Measurements from ENCODE around the gene EIF3L.
"Not testable (repeated sequence)": the region's sequence is repeated elsewhere in the genome, so short reads cannot be mapped to it uniquely, and the experiment has no call there.

EIF3L gene

GRCh38 chr22:37849089-37849751 is at the start of gene EIF3L:
Gene EIF3L, plus strand, starts transcription at chr22:37849419. Its CDS starts 31 bp downstream, at chr22:37849450.
- DNase-seq (ENCODE audit: low read depth, low spot score): peak; percentile 95

GRCh38 chr22:37799979-37800378 is 49.2 kb upstream of the EIF3L start:
- DNase-seq (ENCODE audit: low read depth, low spot score): not testable (repeated sequence)

GRCh38 chr22:37801946-37802309 is 47.3 kb upstream of the EIF3L start:
- no peak for DNase-seq (ENCODE audit: low read depth, low spot score)

GRCh38 chr22:37802310-37803194 is 46.7 kb upstream of the EIF3L start:
- peak; percentile 77 for DNase-seq (ENCODE audit: low read depth, low spot score)

GRCh38 chr22:37803195-37803638 is 46.0 kb upstream of the EIF3L start:
- DNase-seq (ENCODE audit: low read depth, low spot score): no peak

- no peak for DNase-seq (ENCODE audit: low read depth, low spot score)
Observed at GRCh38 chr22:37803639-37804351, 45.4 kb upstream of the EIF3L start.

GRCh38 chr22:37804352-37804880 is 44.8 kb upstream of the EIF3L start:
- peak; percentile 26 for DNase-seq (ENCODE audit: low read depth, low spot score)

- peak; percentile 91 for DNase-seq (ENCODE audit: low read depth, low spot score)
Observed at GRCh38 chr22:37804881-37805809, 44.1 kb upstream of the EIF3L start.

- no peak for DNase-seq (ENCODE audit: low read depth, low spot score)
Observed at GRCh38 chr22:37805810-37806277, 43.4 kb upstream of the EIF3L start.

- peak; percentile 54 for DNase-seq (ENCODE audit: low read depth, low spot score)
Observed at GRCh38 chr22:37806409-37807333, 42.5 kb upstream of the EIF3L start.

- peak; percentile 98 for DNase-seq (ENCODE audit: low read depth, low spot score)
Observed at GRCh38 chr22:37807410-37808293, 41.6 kb upstream of the EIF3L start, which contains the start of gene GCAT. Gene GCAT, plus strand, starts transcription at chr22:37807934. Its CDS starts 34 bp downstream, at chr22:37807968.

- no peak for DNase-seq (ENCODE audit: low read depth, low spot score)
Observed at GRCh38 chr22:37808294-37808657, 40.9 kb upstream of the EIF3L start.

GRCh38 chr22:37809672-37810333 is 39.4 kb upstream of the EIF3L start:
- no peak for DNase-seq (ENCODE audit: low read depth, low spot score)

GRCh38 chr22:37811867-37812266 is 37.4 kb upstream of the EIF3L start:
- no peak for DNase-seq (ENCODE audit: low read depth, low spot score)

GRCh38 chr22:37812869-37813678 is 36.1 kb upstream of the EIF3L start:
- DNase-seq (ENCODE audit: low read depth, low spot score): no peak

- no peak for DNase-seq (ENCODE audit: low read depth, low spot score)
Observed at GRCh38 chr22:37815593-37815992, 33.6 kb upstream of the EIF3L start.

- DNase-seq (ENCODE audit: low read depth, low spot score): no peak
Observed at GRCh38 chr22:37816543-37817180, 32.6 kb upstream of the EIF3L start.
